HuH-7.5 (cell line): ENCODE data around the gene RPS19.
"Not testable (repeated sequence)": the region's sequence is repeated elsewhere in the genome, so short reads cannot be mapped to it uniquely, and the experiment has no call there.

Source experiments
- DNase-seq: peaks from one replicate; pipeline ENCODE4 v3.0.0; 2011; ENCODE audit warnings: low spot score

Gene RPS19

DNA sequence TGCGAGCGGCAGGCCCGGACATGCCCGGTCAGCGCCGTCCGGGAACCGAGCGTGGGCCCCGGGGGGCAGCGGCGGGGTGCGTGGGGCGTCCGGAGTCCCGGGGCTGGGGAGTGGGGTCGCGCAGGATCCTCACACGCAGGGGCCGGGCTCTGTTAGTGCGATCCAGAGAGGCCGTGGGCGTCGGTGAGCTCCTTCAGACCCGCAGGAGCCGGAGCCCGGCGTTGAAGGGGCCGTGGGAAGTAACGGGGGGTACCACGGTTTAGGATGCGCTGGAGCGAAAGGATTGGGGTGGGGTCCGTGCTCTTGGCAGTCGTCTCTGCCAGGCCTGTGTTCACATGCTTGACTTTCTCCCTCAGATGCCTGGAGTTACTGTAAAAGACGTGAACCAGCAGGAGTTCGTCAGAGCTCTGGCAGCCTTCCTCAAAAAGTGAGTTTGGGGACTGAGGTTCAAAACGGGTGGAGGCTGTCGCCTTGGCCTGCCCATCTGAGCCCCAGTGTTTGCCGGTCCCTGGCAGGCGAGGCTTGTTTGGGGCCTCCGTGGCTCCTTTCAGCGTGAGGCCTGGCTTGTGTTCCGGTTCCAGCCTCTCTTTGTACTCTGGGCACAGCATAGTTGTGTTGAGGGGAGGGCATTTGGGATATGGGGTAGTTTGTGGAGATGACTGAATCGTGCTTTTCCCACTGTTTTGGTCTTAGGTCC lies 512 bp downstream of the RPS19 start:
- DNase-seq = no peak

GRCh38 chr19:41861116-41861768 lies 1.2 kb downstream of the RPS19 start:
- DNase-seq = no peak

DNA sequence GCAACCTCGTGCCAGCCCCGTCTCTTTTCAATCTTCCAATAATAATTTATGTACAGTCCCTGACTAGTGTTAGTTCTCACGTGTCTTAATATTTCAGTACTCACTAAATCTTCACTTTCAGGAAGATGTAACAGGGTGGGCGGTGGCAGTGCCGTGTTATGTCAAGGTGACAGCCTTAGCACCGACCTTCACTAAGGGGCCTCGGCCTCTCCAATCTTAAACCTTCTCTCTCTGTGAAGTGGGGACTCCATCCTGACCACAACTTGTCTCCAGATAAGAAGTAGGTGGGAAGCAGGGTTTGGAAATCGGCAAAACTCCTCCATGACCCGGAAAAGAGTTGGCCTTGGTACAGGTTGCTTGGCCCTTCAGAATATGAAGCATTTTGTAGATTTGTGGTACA lies 1.8 kb downstream of the RPS19 start:
- DNase-seq = no peak

GRCh38 chr19:41862445-41862986 lies 2.5 kb downstream of the RPS19 start:
- DNase-seq = no peak

DNA sequence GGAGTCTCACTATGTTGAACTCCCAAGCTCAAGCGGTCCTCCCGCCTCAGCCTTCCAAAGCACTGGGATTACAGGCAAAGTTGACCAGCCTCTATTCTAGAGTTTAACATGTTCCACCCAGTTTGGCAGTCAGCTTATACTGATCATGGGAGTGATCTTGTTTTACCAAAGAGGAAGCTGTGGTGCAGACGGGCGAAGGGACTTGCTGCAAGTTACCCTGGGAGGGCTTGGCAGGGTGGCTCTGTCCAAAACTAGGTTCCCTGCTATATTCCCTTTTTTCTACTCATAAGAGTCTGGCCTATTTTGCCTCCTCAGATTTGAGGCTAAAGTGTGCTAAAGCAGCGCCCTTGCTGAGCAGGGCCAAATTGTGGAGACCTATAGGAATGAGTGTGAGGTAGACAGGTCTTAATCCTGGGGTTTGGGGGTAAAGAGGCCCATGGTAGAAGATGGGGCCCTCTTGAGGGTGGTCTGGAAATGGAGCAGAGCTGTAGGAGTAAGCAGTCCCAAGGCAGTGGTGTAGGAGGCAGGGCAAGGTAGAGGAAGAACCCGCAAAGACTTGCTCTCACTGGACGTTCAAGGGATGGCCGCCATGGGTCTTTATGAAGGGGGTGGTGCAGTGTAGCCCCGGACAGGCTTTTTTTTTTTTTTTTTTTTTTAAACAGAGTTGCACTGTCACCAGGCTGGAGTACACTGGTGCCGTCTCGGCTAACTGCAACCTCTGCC lies 3.3 kb downstream of the RPS19 start:
- no peak for DNase-seq

DNA sequence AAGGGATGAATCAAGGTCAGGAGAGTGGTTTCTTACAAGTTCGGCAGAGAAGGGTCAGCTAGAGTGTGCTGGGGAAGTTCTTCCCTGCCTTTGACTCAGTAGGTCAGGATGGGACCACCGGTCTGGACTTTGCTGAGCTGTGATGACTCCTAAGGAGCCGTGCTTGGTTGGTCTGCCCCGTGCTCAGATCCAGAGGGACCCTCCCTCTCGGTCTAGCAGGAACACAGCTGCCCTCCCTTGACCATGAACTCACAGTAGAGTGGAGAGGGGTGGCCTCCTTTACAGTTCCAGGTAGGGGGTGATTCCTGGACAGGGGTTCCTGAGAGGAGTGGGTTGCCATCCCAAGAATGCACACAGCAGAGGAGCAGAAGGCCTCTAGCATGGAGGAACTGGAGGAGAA lies 4.3 kb downstream of the RPS19 start:
- DNase-seq = no peak

GRCh38 chr19:41866284-41866683 lies 6.2 kb downstream of the RPS19 start:
- no peak for DNase-seq

GRCh38 chr19:41868120-41868988 lies 8.3 kb downstream of the RPS19 start:
- DNase-seq = no peak

DNA sequence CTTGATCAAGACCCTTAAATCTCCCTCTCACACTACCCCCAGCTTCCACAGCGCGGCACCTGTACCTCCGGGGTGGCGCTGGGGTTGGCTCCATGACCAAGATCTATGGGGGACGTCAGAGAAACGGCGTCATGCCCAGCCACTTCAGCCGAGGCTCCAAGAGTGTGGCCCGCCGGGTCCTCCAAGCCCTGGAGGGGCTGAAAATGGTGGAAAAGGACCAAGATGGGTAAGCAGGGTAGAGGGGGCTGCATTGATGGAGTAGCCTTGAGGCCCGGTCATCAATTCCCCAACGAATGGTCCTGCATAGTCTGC lies 8.9 kb downstream of the RPS19 start:
- no peak for DNase-seq

DNA sequence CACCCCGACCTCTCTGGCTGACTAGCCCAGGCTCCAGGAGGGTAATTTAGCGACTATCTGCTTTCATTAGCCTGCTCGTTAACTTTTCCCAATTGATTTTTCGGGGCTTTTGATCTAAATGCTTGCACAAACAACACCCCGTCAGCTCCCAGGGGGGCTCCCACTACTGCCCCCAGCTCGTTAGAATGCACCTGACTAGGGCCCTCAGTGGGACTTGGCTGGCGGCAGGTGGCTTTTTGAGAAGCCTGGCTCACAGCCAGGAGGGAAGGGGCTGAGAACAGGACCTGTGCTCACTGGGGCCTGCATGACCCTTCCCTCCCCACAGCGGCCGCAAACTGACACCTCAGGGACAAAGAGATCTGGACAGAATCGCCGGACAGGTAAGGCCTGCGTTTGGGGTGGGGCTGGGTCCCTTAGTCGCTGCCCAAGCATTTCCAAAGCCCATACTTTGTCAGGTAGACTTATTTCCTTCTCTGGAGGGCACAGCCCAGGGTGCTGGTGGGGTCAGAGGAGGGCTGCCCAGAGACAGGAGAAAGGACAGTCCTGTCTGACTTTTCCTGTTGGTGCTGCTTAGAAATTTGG lies 9.4 kb downstream of the RPS19 start:
- no peak for DNase-seq

GRCh38 chr19:41870401-41870873 lies 10.4 kb downstream of the RPS19 start:
- no peak for DNase-seq

GRCh38 chr19:41871573-41872383 lies 11.7 kb downstream of the RPS19 start:
- no peak for DNase-seq

- DNase-seq = no peak
Observed at GRCh38 chr19:41872384-41872774, 12.3 kb downstream of the RPS19 start.

DNA sequence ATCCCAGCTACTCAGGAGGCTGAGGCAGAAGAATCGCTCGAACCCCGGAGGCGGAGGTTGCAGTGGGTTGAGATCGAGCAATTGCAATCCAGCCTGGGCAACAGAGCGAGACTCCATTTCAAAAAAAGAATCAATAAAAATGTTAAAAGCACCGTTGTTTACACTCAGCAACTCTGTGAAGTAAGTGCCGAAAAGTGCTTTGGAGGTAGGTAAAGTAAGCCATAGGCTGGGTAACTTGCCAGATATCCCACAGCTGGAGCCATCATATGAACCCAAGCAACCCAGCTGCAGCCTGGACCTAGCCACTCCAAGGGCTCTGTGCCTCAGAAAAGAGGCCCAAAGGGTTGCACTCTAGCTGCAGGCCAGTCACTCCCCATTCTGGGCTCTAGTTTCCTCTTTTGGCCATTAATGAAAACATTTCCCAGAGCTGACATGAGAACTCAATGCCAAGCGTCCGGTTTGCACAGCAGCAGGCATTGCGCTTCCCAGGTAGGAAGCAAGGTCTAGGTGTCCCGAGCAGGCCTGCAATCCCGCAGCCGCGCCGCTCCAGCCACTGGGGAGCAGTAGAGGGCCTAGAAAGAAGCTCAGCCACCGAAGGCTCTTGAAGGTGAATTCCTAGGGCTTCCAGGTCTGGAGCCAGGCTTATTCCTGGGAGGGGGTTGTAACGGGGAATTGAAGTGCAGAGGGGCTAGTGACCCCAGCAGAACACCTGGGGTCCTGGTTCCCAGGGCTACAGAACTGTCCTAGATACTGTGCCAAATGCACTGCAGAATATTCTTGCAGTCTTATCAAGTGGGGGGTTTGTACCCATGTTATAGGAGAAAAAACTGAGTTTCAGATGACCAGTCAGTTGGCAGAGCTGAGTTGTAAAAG lies 13.0 kb downstream of the RPS19 start:
- peak; percentile 76 for DNase-seq

GRCh38 chr19:41875973-41876372 lies 15.9 kb downstream of the RPS19 start:
- DNase-seq = not testable (repeated sequence)

- DNase-seq = no peak
Observed at GRCh38 chr19:41876847-41877832, 17.1 kb downstream of the RPS19 start, which contains the start of gene CD79A. CD79A (plus strand) TSS chr19:41877279; CDS start chr19:41877305, 26 bp downstream.

GRCh38 chr19:41877916-41878905 lies 18.2 kb downstream of the RPS19 start:
- DNase-seq = no peak
